Measurements from ENCODE around the gene DENND1C.
"Not testable (repeated sequence)": the region's sequence is repeated elsewhere in the genome, so short reads cannot be mapped to it uniquely, and the experiment has no call there.

Gene DENND1C

DNA sequence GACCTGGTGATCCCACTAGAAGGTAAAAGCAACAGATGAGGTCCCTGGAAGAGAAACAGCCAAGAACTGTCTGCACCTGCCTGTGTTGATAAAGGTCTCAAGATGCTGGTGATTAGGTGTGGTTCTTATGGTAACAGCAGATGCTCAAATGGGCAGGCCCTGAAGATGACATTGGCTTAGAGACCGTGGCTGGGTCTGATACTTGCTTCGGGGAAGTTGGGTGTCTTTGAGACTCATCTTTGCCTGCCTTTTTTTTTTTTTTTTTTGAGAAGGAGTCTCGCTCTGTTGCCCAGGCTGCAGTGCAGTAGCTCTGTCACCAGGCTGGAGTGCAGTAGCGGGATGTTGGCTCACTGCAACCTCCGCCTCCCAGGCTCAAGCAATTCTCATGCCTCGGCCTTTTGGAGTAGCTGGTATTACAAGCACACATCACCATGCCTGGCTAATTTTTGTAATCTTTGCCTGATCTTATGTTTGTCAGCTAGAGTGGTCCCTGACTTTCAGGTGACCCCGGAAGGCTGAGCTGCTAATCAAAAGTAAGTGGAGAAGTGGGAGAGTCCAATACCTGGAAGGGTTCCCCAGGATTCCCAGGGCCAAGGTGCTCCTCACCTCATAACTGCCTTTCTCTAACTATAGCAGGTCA lies 29.9 kb downstream of the DENND1C start:
- no peak for DNase-seq

DNA sequence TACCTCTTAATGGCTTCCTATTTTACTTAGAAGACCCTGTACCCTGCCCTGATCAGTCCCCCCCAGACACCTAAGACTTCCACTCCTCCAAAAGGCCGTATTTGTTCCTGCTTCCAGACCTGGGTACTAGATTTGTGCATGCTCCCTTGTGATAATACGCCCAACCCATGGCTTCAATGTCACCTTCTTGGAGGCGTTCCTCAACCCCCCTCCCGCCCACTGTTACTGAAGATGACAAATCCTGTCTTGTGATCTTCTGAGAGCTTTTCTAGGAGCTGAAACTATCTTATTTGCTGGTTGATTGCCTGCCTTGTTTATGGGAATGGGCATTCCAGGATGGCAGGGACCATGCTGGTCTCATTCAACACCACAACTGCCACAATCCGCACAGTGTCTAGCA lies 31.4 kb downstream of the DENND1C start:
- no peak for DNase-seq

DNA sequence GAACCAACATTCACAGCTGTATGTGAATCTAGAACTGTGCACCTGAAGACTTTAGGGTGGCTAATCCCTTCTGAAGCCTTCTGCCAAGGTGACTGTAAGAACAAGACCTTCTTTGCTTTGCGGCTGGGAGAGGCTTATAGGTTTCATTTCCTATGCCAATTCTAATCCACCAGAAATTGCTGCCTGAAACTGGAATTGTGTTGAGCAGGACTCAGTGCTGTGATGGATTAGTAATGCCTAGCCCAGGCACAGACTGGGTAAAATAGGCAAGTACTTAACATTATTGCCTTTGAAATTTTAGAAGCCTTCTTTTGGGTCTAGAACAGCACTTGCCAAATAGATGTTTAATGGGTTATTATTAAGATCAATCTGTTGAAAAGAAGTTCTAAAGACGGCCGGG lies 33.5 kb downstream of the DENND1C start:
- DNase-seq: no peak

DNA sequence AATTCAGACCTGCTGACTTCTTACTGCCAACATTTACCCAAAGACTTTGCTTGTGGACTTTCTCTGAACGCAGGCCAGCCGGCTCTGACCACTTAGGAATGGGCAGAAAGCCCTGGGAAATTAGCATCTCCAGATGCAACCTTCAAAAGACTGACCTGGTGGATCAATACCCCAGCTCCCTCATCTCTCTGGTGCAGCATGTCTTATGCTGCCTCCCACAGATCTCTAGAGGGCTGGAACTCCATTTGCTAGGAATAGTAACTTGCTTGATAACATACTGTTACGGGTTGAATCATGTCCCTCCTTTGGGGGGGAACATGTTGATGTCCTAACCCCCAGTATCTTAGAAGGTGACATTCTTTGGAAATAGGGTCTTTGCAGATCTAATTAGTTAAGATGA lies 35.1 kb downstream of the DENND1C start:
- DNase-seq: no peak

DNA sequence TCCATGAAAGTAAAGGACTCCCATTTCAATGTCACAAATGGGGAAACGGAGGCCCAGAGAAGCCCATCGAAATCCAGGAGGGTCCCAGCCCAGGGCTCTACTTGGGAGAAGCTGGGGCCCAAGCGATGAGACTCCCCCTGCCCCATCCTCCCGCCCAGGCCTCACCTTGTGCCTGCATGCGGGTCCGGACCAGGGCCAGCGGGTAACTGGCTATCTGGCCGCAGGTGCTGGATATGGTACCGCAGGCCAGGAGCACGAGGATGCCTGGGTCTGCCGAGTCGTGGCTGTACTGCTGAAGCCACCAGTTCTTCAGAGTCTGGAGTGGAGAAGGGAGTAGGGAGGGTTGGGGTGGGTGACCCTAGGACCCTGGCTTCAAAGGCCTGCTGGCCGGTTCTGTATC lies 37.6 kb downstream of the DENND1C start:
- DNase-seq: no peak

DNA sequence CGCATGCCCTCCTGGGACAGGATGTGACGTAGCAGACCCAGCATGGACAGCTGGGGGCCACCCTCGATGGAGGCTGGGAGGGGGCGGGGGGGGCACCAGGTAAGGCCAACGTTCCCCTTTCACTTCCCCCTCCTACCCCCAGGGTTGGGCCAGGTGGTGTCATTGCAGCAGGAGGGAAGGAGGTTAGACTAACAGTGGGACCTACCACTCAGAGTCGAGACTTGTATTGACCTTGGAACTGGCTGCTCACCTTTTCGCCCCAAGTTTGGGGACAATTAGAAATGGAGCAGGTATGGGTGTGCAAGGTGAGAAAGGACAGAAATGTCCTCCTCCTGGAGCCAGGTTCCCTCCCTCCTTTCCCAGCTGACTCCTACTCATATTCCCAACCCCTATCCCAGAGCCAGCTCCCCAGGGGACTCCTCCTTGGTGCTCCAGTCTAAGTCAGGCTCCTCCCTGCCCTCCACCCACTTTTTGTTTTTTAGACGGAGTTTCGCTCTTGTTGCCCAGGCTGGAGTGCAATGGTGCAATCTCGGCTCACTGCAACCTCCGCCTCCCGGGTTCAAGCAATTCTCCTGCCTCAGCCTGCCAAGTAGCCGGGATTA lies 39.4 kb downstream of the DENND1C start:
- DNase-seq: no peak

DNA sequence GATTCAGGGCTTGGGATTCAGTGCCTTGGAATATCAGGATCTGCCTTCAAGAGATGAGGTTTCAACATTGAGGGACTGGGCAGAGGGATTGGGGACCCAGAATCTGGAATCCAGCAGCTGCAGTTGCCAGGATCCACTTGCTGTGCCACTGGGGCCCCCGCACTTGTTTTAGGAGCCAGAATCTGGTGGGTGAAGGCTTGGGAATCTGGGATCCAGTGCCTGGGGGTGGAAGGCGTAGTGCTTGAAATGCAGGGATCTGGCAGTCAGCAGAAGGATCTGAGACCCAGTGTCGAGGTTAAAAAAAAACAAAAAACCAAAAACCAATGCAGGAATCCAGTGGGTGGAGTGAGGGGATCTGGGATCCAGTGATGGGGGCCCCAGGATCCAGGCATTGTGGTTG lies 40.7 kb downstream of the DENND1C start:
- no peak for DNase-seq

DNA sequence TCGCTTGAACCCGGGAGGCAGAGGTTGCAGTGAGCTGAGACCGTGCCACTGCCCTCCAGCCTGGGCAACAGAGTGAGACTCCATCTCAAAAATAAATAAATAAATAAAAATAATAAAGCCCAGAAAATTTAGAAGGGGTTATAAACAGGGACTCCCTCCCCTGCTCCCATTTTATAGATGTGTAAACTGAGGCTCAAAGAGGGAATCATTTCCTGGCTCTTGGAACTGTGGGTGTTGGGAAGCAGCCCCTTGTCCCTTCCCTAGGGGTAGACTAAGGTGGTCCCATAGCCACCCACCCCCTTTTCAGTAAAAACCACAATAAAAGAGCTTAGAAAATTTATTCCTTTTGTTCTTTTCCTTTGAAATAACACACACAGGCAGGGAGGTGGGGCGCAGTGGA lies 41.8 kb downstream of the DENND1C start:
- DNase-seq: no peak

DNA sequence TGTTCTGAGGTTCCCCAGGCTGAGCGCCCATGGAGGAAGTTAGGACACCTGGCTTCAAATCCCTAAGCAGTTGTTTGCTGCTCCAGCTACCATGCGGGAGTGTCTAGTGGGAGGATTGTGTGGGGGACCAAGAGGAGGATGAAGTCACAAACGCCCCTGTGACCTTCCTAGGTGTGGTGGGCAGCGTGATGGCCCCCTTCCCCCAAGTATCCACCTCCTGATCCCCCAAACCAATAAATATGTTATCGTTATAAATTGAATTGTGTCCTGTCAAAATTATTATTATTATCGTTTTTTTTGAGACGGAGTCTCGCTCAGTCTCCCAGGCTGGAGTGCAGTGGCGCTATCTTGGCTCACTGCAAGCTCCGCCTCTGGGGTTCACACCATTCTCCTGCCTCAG lies 47.9 kb downstream of the DENND1C start, which contains the start of gene SLC25A41:
Gene SLC25A41, minus strand, starts transcription at position 101 of the 400 bp plus-strand sequence. Its CDS starts 70 bp downstream, at position 31.
- DNase-seq: no peak

DNA sequence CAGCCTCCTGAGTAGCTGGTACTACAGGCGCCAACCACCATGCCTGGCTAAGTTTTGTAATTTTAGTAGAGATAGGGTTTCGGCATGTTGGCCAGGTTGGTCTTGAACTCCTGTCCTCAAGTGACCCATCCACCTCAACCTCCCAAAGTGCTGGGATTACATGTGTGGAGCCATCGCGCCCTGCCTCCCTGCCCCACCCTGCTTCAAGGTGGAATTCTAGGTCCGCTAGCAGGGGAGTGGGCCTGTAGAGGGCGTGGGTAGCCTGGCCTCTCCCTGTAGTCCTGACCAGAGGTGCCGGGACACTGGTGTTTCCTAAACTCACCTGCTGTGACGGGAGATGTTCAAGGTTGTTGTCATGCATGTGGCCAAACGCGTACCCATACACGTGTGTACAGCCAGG lies 48.4 kb downstream of the DENND1C start:
- no peak for DNase-seq

DNA sequence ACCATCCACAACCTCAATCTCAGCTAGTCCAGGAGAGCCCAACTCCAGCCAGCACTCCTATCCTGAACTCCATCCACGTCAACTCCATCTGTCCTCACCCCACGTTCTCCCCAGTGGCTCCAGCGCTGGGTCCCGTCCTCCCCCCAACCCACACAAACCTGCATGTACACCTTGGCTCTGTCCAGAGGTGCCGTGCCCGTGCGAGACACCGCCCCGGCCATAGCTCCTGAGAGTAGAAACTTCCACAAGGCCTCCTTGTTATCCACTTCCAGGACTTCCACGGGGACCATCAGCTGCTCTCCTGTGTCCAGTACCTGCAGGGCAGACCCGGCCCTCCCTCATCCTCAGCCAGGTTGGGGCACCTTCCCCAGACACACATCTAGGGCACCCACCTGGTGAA lies 49.7 kb downstream of the DENND1C start:
- no peak for DNase-seq

DNA sequence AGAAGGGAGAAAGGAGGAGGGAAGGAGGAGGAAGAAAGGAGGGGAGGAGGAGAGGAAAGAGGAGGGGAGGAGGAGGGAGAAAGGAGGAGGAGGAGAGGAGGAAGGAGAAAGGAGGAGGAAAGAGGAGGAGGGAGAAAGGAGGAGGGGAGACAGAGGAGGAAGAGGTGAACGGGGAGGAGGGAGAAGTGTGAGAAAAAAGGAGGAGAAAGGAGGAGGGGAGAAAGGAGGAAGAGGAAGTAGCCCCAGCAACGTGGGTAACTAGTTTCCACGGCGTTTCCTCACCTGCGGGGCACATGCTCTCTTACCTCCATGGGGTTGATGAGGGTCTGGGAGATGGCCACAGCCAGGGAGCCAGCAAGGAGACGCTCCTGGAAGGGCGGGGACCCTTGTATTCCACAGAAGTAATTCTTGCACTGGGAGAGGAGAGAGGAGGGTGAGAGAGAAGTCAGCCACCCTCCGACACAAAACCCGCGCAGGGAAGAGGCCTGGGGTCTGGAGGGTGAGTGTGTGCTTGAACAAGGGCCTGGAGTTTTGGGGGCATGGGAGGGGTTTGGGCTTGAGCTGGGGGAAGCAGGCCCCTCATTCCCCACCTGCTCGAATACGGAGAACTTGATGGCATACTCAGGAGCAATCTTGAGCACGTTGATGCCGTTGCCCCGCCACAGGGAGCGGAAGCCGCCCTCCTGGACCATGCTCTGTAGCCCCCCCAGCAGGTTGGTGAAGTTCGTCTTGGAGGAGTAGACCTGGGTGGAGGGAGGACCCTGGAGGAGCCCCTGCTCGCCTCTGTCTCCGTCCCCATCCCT lies 52.0 kb downstream of the DENND1C start:
- no peak for DNase-seq

DNA sequence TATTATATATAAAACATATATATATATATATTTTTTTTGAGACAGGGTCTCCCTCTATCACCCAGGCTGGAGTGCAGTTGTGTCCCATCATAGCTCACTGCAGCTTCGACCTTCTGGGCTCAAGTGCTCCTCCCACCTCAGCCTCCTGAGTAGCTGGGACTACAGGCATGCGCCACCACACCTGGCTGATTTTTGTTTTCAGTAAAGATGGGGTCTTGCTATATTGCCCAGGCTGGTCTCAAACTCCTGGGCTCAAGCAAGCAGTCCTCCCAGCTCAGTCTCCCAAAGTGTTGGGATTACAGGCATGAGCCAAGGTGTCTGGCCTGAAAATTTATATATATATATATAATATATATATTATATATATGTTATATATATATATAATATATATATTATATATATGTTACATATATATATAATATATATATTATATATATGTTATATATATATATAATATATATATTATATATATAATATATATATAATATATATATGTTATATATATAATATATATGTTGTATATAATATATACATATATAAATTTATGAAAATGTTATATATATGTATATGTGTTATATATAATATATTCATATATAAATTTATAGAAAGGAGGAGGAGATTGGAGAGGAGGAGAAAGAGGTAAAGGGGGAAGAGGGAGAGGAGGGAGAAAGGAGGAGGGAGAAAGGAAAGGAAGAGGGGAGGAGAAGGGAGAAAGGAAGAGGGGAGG lies 52.7 kb downstream of the DENND1C start:
- DNase-seq: not testable (repeated sequence)

DNA sequence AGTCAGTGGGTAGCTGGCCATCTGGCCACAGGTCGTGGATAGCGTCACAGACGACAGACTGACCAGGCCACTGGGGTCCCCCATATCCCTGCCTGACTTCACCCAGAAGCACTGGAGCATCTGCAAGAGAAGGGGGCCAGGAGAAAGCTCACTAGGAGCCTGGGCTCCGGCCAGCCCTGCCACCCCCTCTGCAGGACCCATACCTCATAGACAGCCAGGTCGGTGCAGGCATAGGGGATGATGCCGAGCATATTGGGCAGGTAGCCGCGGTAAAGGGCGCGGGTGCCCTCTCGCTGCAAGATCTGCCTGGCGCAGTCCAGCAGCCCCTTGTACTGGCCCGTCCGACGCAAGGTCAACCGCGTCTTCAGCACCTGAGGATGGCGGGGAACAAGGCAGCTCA lies 54.5 kb downstream of the DENND1C start:
- no peak for DNase-seq

DNA sequence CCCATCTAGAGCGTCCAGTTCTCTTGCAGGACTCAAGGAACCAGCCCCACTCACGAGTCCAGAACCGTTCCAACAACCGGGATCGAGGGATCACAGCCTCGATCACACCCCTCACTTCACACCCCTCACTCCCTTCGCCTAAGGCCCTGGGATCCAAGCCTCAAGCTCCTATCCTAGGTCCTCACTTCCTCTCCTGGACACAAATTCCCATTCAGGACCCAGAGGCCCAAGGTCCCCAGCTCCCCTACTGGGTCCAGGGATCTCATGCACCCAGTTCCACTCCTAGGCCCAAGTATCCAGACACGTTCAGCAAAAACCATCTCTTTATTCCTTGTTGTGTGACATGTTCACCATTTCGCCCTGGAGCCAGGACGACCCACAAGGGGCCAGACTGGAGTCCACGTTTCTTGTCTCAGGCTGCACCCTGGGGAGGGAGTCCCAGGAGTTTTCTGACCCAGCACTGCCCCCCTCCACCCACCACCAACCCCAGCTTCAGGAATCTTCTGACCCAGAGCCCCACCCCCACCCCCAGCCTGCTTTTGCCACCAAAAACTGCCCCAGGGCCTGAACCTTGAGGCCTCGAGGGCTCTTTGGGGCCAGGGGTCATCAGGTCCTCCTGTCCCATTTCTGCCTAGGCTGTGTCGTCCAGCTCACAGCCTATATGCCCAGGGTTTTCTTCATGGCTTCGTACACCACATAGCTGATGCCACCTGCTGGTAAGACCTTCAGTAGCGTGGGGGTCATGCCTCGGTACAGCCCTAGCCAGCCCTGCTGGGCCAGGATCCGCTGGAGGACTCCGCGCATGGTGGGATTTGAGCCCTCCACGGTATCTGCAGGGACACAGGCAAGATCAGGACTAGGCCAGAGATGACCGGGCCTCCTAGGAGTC lies 55.6 kb downstream of the DENND1C start:
- no peak for DNase-seq

DNA sequence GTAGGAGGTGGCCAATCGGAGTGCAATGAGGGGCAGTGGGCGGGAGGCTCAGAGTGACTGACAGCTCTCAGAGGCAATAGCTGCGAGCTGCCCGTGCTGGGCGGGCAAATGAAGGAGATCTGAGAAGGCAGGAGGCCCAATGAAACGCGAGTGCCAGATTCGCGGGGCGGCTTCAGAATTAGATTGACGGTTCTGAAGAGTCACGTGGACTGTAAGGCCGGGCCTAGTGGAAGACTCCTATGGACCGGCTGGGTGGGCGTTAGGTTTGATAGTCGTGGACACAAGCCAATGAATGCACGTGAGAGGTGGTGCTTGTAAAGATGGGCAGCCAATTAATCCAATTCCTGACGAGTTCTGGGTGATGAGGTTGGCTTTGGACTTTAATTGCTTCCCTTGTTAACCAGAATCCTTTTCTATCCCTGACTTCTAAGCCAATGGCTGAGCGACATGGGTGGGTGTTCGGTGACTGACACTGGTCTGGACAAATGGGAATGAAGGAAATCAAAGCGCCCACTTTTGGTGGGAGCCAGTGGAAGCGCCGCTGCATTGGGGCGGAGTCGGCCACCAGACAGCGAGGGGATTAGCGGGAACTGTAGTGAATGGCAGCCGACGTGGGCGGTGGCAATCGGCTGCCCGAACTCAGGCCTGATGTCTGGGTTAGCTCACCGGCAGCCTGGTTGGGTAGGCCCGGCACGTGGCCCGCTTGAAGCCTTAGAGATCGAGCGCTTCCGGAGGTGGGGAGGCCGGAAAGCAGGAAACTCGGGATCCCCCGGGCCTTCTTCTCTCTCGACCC lies 56.5 kb downstream of the DENND1C start:
- DNase-seq: peak; percentile 72

DNA sequence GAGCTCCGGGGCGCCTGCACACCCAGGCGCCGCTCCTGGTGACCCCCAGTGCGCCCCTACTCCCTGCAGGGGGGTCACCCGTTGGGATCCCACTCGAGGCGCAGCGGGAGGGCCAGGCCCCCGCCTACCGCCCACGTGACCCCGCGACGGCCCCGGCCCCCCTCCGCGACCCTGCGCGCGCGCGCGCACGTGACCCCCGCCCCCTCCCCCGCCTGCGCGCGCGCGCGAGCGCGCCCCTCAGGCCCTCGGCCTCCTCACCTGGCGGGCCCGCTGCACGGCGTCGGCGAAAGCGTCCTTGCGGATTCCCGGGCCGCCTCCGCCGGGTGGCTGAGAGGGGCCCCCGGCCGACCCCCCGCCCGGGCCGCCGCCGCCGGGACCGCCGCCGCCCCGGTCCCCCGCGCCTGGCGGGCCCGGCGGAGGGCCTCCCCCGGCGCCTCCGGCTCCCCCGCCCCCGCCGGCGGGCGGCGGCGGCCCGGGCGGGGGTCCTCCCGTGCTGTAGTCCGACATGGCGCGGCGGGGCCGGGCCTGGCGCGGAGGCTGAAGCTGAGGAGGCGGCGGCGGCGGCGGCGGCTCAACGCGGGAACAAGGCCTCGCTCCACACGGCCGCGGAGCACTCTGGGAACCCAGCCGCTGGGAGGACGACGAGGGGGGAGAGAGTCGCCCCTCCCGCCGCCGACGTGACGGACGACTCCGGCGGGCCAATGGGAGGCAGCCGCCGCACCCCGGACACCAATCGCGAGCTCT lies 57.2 kb downstream of the DENND1C start, which contains the start of gene KHSRP:
Gene KHSRP, minus strand, starts transcription at position 617 of the 744 bp plus-strand sequence. Its CDS starts 110 bp downstream, at position 507.
- peak; percentile 96 for DNase-seq

DNA sequence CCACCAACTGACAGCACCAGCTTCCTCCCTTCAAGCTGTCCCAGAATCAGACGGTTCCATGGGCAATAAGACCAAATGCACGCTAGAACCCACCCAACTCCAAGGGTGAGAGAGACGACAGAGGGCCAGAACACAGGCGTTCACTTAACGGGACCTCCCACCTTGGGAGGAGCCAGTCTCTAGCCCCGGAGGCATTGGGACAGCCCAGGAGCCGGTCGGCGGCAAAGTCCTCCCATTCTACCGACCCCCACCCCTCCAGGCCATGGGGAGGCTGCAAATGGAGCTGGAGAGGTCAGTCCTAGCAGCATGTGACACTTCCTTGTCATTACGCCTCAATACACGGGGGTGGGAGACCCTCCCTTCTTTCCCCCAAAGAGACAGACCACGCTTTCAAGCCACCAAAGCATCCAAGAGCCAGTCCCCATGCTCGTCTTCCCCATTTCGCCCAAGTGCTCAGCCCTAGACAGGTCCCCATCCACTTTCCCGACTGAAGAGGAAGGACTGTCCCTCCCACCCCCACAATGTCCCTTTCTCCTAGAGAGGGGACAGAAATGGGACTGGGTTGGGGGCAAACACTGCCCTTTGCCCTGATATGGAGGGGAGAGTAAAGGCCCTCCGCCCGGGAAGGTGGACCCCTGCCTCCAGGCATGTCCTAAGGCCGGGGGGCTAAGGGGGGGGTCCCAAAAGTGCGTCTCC lies 57.9 kb downstream of the DENND1C start:
- no peak for DNase-seq

DNA sequence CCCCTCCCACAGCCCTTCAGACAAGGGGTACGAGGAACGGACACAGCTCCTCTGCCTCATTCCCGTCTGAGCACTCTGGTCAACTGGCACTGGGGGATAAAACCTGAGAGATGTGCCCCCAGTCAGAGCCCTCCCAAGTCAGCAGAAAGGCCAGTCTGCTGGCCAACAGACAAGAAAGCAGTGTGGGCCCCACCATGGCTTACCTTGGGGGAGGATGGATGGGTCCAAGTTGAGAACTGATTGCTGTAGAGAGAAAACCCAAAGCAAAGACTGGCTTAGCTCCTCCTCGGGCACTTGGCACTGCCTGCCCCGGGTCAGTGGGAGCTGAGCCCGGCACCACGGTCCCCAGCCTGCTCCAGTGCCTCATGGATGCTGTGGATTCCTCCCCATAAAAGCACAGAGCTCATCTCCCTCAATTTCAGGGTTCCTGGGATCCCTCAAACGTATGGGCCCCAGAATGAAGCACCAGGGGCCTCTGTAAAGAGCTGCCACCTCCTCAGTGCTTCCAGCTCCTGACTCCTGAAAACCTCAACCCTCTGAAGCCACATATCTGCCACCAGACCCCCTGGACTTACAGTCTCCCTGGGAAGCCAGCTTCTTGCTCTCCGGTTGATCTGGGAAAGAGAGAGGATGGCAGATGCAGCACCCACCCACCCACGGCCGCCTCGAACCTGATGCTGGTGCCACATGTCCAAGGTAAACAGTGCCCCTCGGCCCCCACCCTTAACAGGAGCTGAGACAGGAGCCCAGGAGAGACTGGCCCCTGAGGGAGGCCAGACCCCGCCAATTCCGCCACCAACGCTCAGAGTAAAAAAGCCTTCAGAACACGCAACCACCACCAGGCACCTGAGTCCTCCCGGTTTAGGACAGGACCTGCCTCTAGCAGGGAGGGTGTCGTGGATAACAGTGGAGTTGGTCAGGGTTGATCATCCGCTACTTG lies 60.2 kb downstream of the DENND1C start:
- DNase-seq: no peak

All from activated gamma-delta T cell (primary cell).